A549 (cell line): ENCODE data around the gene CHIC2. TPM values are rescaled to one million over a fixed set of nuclear protein-coding genes. Genes with fewer than 3 reads are reported as not detected.
A peak's percentile ranks its signal among the peaks of the same experiment; 100 is the strongest.

Source experiments
- ATAC-seq, 2 experiments: fragments of 200-7000 bp in 1 of 2; fragments of >200 bp in 1 of 2; cut with Nextera tagmentation in 1 of 2; cut with Tn5 transposase in 1 of 2; 3 replicates each; pipeline versions ENCODE4 v1.8.0 to v1.9.1; 2018 to 2020; ENCODE audit warnings: mild to moderate bottlenecking in 1 of 2, moderate library complexity in 1 of 2
- CTCF ChIA-PET: fragments of 300-600 bp; sonication (Branson Sonifier 250); formaldehyde crosslinking; extraction: SDS; loops from one replicate; lab custom pipeline; 2021; ENCODE audit warnings: antibody characterized with exemption, inconsistent platforms; lab: Yijun Ruan, JAX
- POLR2A ChIA-PET: fragments of 350-600 bp; formaldehyde crosslinking; extraction: SDS; loops from one replicate; lab custom pipeline; 2021; ENCODE audit warnings: antibody characterized with exemption, inconsistent platforms; lab: Yijun Ruan, JAX
- DNase-seq, 2 experiments: peaks; one replicate each; pipeline versions ENCODE4 v3.0.0 to v3.0.0-alpha.2; 2011 to 2016; ENCODE audit warnings: low read depth in 1 of 2, low spot score in 1 of 2
- FAIRE-seq: peaks from 2 replicates; lab custom pipeline; 2011; peaks lifted over from hg19 to GRCh38; lab: Jason Lieb, UNC
- H3K27ac ChIP-seq, 2 experiments: fragments of >200 bp; sonication (Bioruptor Twin); formaldehyde crosslinking; 3 replicates each; pipeline ENCODE4 v1.5.1; 2016 to 2017
- H3K4me1 ChIP-seq: fragments of >200 bp; sonication (Bioruptor Twin); formaldehyde crosslinking; 3 replicates; pipeline ENCODE4 v1.6.1; 2016
- H3K4me2 ChIP-seq: fragments of >200 bp; sonication (Bioruptor Twin); formaldehyde crosslinking; 3 replicates; pipeline ENCODE4 v1.6.1; 2016
- H3K4me3 ChIP-seq: fragments of >200 bp; sonication (Bioruptor Twin); formaldehyde crosslinking; 3 replicates; pipeline ENCODE4 v1.5.1; 2016
- H3K9me3 ChIP-seq: fragments of >200 bp; sonication (Bioruptor Twin); formaldehyde crosslinking; 3 replicates; pipeline ENCODE4 v1.6.1; 2016
- BHLHE40 ChIP-seq: IDR thresholded peaks from 2 replicates; pipeline ENCODE4 v1.6.1; 2012; ENCODE audit warnings: low read depth, low read length, inconsistent platforms
- ELK1 ChIP-seq: fragments of 150-350 bp; IDR thresholded peaks from 2 replicates; pipeline ENCODE4 v1.6.1; 2014; ENCODE audit warnings: low read depth, mild to moderate bottlenecking, low read length
- GATA3 ChIP-seq: IDR thresholded peaks from 2 replicates; pipeline ENCODE4 v1.6.1; 2012; ENCODE audit warnings: borderline replicate concordance
- HDAC2 ChIP-seq: fragments of 200-600 bp; sonication (generic); IDR thresholded peaks from 2 replicates; pipeline ENCODE4 v1.6.1; 2016
- HES2 ChIP-seq: fragments of >200 bp; sonication (Bioruptor Twin); formaldehyde crosslinking; IDR thresholded peaks from 2 replicates; pipeline ENCODE4 v1.6.1; 2016
- HOXA7 ChIP-seq: fragments of 250-450 bp; sonication (Bioruptor Pico); IDR thresholded peaks from 2 replicates; pipeline ENCODE4 v1.5.0; 2020; ENCODE audit warnings: mild to moderate bottlenecking, moderate library complexity
- HOXB13 ChIP-seq: fragments of 250-450 bp; sonication (Bioruptor Pico); IDR thresholded peaks from 2 replicates; pipeline ENCODE4 v1.5.0; 2020; ENCODE audit warnings: low read depth, mild to moderate bottlenecking, moderate library complexity
- HOXB5 ChIP-seq: fragments of 250-450 bp; sonication (Bioruptor Pico); IDR thresholded peaks from 2 replicates; pipeline ENCODE4 v1.5.0; 2020; ENCODE audit warnings: mild to moderate bottlenecking, moderate library complexity
- JUNB ChIP-seq: fragments of >200 bp; sonication (Bioruptor Twin); formaldehyde crosslinking; IDR thresholded peaks from 2 replicates; pipeline ENCODE4 v1.6.1; 2016
- KDM1A ChIP-seq: fragments of 200-600 bp; sonication (generic); IDR thresholded peaks from 2 replicates; pipeline ENCODE4 v1.6.1; 2016; ENCODE audit warnings: low read depth, mild to moderate bottlenecking
- KDM5A ChIP-seq: fragments of 200-600 bp; sonication (generic); IDR thresholded peaks from 2 replicates; pipeline ENCODE4 v1.6.1; 2016; ENCODE audit warnings: antibody characterized with exemption, mild to moderate bottlenecking
- MAX ChIP-seq: IDR thresholded peaks from 2 replicates; pipeline ENCODE4 v1.6.1; 2012
- MAZ ChIP-seq: fragments of 150-350 bp; IDR thresholded peaks from 2 replicates; pipeline ENCODE4 v1.6.1; 2014; ENCODE audit warnings: antibody characterized with exemption, low read depth, low read length, borderline replicate concordance
- POLR2AphosphoS2 ChIP-seq: conservative IDR thresholded peaks from 2 replicates; pipeline ENCODE4 v1.6.1; 2012; ENCODE audit warnings: low read length, improper control_type of control experiment, inconsistent platforms
- RARB ChIP-seq: fragments of 250-450 bp; sonication (Bioruptor Pico); IDR thresholded peaks from 2 replicates; pipeline ENCODE4 v1.8.0; 2021; ENCODE audit warnings: mild to moderate bottlenecking, moderate library complexity
- RFX5 ChIP-seq: fragments of 450-650 bp; IDR thresholded peaks from 2 replicates; pipeline ENCODE4 v1.7.1; 2014; ENCODE audit warnings: antibody characterized with exemption, mild to moderate bottlenecking, moderate library complexity
- SMC3 ChIP-seq: fragments of >200 bp; sonication (Bioruptor Twin); formaldehyde crosslinking; IDR thresholded peaks from 3 replicates; pipeline ENCODE4 v1.6.1; 2018; ENCODE audit warnings: inconsistent platforms
- TFCP2L1 ChIP-seq: fragments of 250-450 bp; sonication (Bioruptor Pico); IDR thresholded peaks from 2 replicates; pipeline ENCODE4 v1.5.0; 2021; ENCODE audit warnings: mild to moderate bottlenecking
- ZNF302 ChIP-seq: fragments of 250-450 bp; sonication (Bioruptor Pico); IDR thresholded peaks from 2 replicates; pipeline ENCODE4 v1.9.0; 2021; ENCODE audit warnings: inconsistent platforms, mild to moderate bottlenecking, moderate library complexity
- WGBS: methylation state at CpG from one replicate; pipeline ENCODE4 v1.1.6; 2017; ENCODE audit errors: missing lambda C conversion rate; 5-methylcytosine and 5-hydroxymethylcytosine counted together
- polyA plus RNA-seq, 4 experiments: library from polyadenylated mRNA; depleted of rRNA in 3 of 4; stranded (reverse); fragments of >200 nt; fragmentation: RNase III in 1 of 4; extraction: RNeasy Plus Mini Kit Qiagen cat#74134 plus additional on column Dnase treatment in 1 of 4; gene quantifications; 2 replicates in 3 of 4; 3 replicates in 1 of 4; pipeline ENCODE4 v1.2.3, GENCODE V29; 2011 to 2017
- TF ChIP-seq, protein P1 (sequence below): IDR thresholded peaks from 2 replicates; pipeline ENCODE4 v1.6.1; 2012

The CHIC2 gene
- polyA plus RNA-seq, 2 of the 4 experiments (the other 2 are of a cell fraction): 5.9 to 10.1 TPM

DNA sequence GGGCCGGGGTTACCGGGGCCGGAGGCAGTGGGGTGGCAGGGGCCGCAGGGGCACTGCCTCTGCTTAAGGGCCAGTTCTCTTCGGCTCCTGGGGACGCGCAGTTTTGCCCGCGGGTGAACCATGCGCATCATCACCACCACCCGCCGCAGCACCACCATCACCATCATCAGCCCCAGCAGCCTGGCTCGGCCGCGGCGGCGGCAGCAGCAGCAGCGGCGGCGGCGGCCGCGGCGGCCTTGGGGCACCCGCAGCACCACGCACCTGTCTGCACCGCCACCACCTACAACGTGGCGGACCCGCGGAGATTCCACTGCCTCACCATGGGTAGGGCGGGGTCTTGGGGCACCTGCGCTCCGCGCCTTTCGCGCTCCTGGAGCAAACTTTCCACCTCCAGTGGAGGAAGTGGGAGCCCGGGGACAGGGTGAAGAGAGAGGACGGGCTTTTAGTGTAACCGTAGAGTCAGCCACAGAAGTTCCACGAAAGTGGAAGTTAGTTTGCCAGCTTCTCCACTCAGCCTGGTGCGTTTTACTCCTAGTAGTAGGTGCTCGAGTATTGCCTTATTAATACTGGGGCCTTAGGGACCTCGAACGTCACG, 36.3 kb upstream of the CHIC2 start:
- POLR2A ChIA-PET: no interaction called here

GRCh38 chr4:54099748-54100574, 35.6 kb upstream of the CHIC2 start, which contains the start of gene GSX2:
TSS of gene GSX2 (plus strand) at chr4:54100163. CDS start at chr4:54100345, 182 bp downstream.
- FAIRE-seq (no peak), DNase-seq (no peak), ATAC-seq (peak; percentile 23 to 58; a peak in 3 of 6 replicates)
- H3K4me2 ChIP-seq: peak within 1 kb of the TSS; percentile 88
- ChIA-PET CTCF (no interaction called here), POLR2A (no interaction called here)
- no peaks in the 10 kb centered on the region for H3K9me3 ChIP-seq
- H3K27ac ChIP-seq: 0 out of 6 replicates have a peak within 1 kb of the TSS, but pooled peaks of 1 of the 2 experiments have one; percentile 37
- 8% methylated on average over 24 of the region's 66 CpGs for WGBS
- TF ChIP-seq ELK1 (no peak), HOXA7 (CRISPR knock-in tag) (no peak), MAX (no peak), HDAC2 (no peak), ZNF302 (CRISPR knock-in tag) (no peak), KDM1A (no peak), GATA3 (no peak), RARB (no peak), HOXB5 (CRISPR knock-in tag) (no peak), HES2 (no peak)
- H3K4me1 ChIP-seq: peaks cover 3% of the 10 kb centered on the region; the same call in 1 of the 3 replicates
- peak within 1 kb of the TSS; percentile 48 for H3K4me3 ChIP-seq

More for the DNA sequence above, 36.3 kb upstream of the CHIC2 start:
- CTCF ChIA-PET: no interaction called here
- Histone ChIP-seq H3K4me1 (peaks cover 3% of the 10 kb centered on the region; the same call in 1 of the 3 replicates), H3K4me3 (peak overlapping the region; percentile 48), H3K4me2 (peak overlapping the region; percentile 88), H3K9me3 (no peaks in the 10 kb centered on the region), H3K27ac (no peak overlapping the region)
- ATAC-seq (peak; percentile 49 to 60; a peak in 3 of 6 replicates), DNase-seq (no peak), FAIRE-seq (no peak)
- no peak for TF ChIP-seq POLR2AphosphoS2
- no peak for TF ChIP-seq HOXB13 (CRISPR knock-in tag)
- no peak for TF ChIP-seq JUNB
- TF ChIP-seq MAZ: no peak
- TF ChIP-seq HOXB5 (CRISPR knock-in tag): no peak
- TF ChIP-seq, protein P1, sequence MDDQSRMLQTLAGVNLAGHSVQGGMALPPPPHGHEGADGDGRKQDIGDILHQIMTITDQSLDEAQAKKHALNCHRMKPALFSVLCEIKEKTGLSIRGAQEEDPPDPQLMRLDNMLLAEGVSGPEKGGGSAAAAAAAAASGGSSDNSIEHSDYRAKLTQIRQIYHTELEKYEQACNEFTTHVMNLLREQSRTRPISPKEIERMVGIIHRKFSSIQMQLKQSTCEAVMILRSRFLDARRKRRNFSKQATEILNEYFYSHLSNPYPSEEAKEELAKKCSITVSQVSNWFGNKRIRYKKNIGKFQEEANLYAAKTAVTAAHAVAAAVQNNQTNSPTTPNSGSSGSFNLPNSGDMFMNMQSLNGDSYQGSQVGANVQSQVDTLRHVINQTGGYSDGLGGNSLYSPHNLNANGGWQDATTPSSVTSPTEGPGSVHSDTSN: no peak
- no peak for TF ChIP-seq RFX5
- no peak for TF ChIP-seq TFCP2L1 (CRISPR knock-in tag)
- no peak for TF ChIP-seq SMC3
- TF ChIP-seq KDM1A: no peak
- TF ChIP-seq BHLHE40: no peak
- TF ChIP-seq KDM5A: no peak
- no peak for TF ChIP-seq ELK1
- TF ChIP-seq HDAC2: no peak
- 3% methylated on average over 6 of the region's 46 CpGs for WGBS
